Testis (tissue), 3 donors: Measurements from ENCODE around the gene NEAT1. TPM values are rescaled to one million over a fixed set of nuclear protein-coding genes. Genes with fewer than 3 reads are reported as not detected.
A peak's percentile ranks its signal among the peaks of the same experiment; 100 is the strongest.

Experiments used
- DNase-seq: peaks from one replicate; pipeline ENCODE4 v3.0.0-alpha.2; 2019
- H3K27ac ChIP-seq, 2 donors: fragments of 200-600 bp; sonication (generic); one replicate each; pipeline ENCODE4 v1.5.1; 2019
- H3K27me3 ChIP-seq: fragments of 200-600 bp; sonication (generic); one replicate; pipeline ENCODE4 v1.5.1; 2019
- H3K36me3 ChIP-seq: fragments of 200-600 bp; sonication (generic); one replicate; pipeline ENCODE4 v1.5.1; 2017; ENCODE audit warnings: low read depth; ENCODE audit errors: missing control alignments
- H3K4me1 ChIP-seq: fragments of 200-600 bp; sonication (generic); one replicate; pipeline ENCODE4 v1.5.1; 2019
- H3K4me3 ChIP-seq, 2 donors: fragments of 200-600 bp; sonication (generic); one replicate each; pipeline ENCODE4 v1.5.1; 2017 to 2019
- H3K9me3 ChIP-seq: fragments of 200-600 bp; sonication (generic); one replicate; pipeline ENCODE4 v1.5.1; 2017
- CTCF ChIP-seq, 3 experiments: fragments of 450-650 bp in 2 of 3; fragments of 200-600 bp in 1 of 3; sonication (generic) in 1 of 3; IDR thresholded peaks; one replicate each; pipeline ENCODE4 v1.5.1; 2016 to 2019; ENCODE audit warnings: antibody characterized with exemption in 3 of 3, mild to moderate bottlenecking in 2 of 3, moderate library complexity in 1 of 3
- POLR2A ChIP-seq: fragments of 450-650 bp; IDR thresholded peaks from one replicate; pipeline ENCODE4 v1.6.1; 2017; ENCODE audit warnings: antibody characterized with exemption, mild to moderate bottlenecking, moderate library complexity
- WGBS, 2 donors: methylation state at CpG; one replicate each; pipeline ENCODE4 v1.1.5; 2018; 5-methylcytosine and 5-hydroxymethylcytosine counted together
- intact Hi-C: fragments of 100-400 bp; cut with DNase I; formaldehyde crosslinking; loops from one replicate; pipeline ENCODE4 v1.15.1; 2023; ENCODE audit warnings: low total_unique reads
- polyA plus RNA-seq: library from polyadenylated mRNA; stranded (reverse); fragments of 350-450 nt; fragmentation: Illumina TruSeq; extraction: RNeasy Lipid Tissue Mini Kit (QIAGEN cat#74804); gene quantifications from one replicate; pipeline ENCODE4 v1.2.3, GENCODE V29; 2014; ENCODE audit warnings: low read depth, low replicate concordance; ENCODE audit not compliant: insufficient read depth
- total RNA-seq, 2 donors: library from RNA; depleted of rRNA; stranded (reverse); fragments of >200 nt; gene quantifications; one replicate each; pipeline ENCODE4 v1.2.3, GENCODE V29; 2016

Gene NEAT1
- total and polyA plus RNA-seq, 3 donors from 2014 or later: 189 to 243 (median 230) TPM

GRCh38 chr11:65420506-65420905, 2.1 kb upstream of the NEAT1 start:
- intact Hi-C loops: loop anchor here (5.0 kb wide), 1 partner anchor 77 kb away; the partner anchor contains the start of gene MALAT1
- WGBS, 2 donors: 51 to 61% methylated on average over 2 of the region's 2 CpGs
- H3K9me3 ChIP-seq: no peaks in the 10 kb centered on the region
- H3K36me3 ChIP-seq: no peaks in the 10 kb centered on the region
- peak overlapping the region; percentile 94 to 96 for H3K27ac ChIP-seq
- peak; percentile 11 for DNase-seq
- TF ChIP-seq CTCF (IDR thresholded peaks at IDR 0.05): no peak
- no peak for TF ChIP-seq POLR2A
- H3K4me1 ChIP-seq: peaks cover 61% of the 10 kb centered on the region
- no peaks in the 10 kb centered on the region for H3K27me3 ChIP-seq
- H3K4me3 ChIP-seq: no peak overlapping the region

GRCh38 chr11:65420979-65421793, 1.4 kb upstream of the NEAT1 start:
- Histone ChIP-seq H3K36me3 (no peaks in the 10 kb centered on the region), H3K4me1 (peaks cover 55% of the 10 kb centered on the region), H3K9me3 (no peaks in the 10 kb centered on the region), H3K27me3 (no peaks in the 10 kb centered on the region), H3K4me3 (peak overlapping the region; percentile 86 to 93), H3K27ac (peak overlapping the region; percentile 94 to 96)
- intact Hi-C loops: loop anchor here (5.0 kb wide), 1 partner anchor 76 kb away; the partner anchor contains the start of gene MALAT1
- peak; percentile 96 for DNase-seq
- WGBS, 2 donors: 4 to 5% methylated on average over 15 of the region's 15 CpGs
- no peak for TF ChIP-seq CTCF (IDR thresholded peaks at IDR 0.05)
- no peak for TF ChIP-seq POLR2A

GRCh38 chr11:65421794-65422632, 585 bp upstream of the NEAT1 start:
- WGBS, 2 donors: 1 to 3% methylated on average over 4 to 60 of the region's 68 CpGs
- intact Hi-C loops: loop anchor here (5.0 kb wide), 1 partner anchor 75 kb away; the partner anchor contains the start of gene MALAT1
- H3K27me3 ChIP-seq: no peaks in the 10 kb centered on the region
- peak; percentile 97 for DNase-seq
- TF ChIP-seq POLR2A (no peak), CTCF (IDR thresholded peaks at IDR 0.05) (peak in 1 of 3 experiments; percentile 1)
- peaks cover 47% of the 10 kb centered on the region for H3K4me1 ChIP-seq
- H3K27ac ChIP-seq: peak overlapping the region; percentile 94 to 96
- no peaks in the 10 kb centered on the region for H3K9me3 ChIP-seq
- no peaks in the 10 kb centered on the region for H3K36me3 ChIP-seq
- peak overlapping the region; percentile 86 to 93 for H3K4me3 ChIP-seq

- Histone ChIP-seq H3K9me3 (no peaks in the 10 kb centered on the region), H3K27ac (peak overlapping the region; percentile 94 to 96), H3K36me3 (no peaks in the 10 kb centered on the region), H3K4me1 (peaks cover 42% of the 10 kb centered on the region), H3K4me3 (peak overlapping the region; percentile 86 to 93), H3K27me3 (no peaks in the 10 kb centered on the region)
- peak; percentile 16 for DNase-seq
- intact Hi-C loops: loop anchor here (5.0 kb wide), 1 partner anchor 74 kb away; the partner anchor contains the start of gene MALAT1
- TF ChIP-seq POLR2A: no peak
- no peak for TF ChIP-seq CTCF (IDR thresholded peaks at IDR 0.05)
- 0 to 1% methylated on average over 12 to 19 of the region's 19 CpGs for WGBS, 2 donors
Measured at GRCh38 chr11:65423516-65424204, 1.1 kb downstream of the NEAT1 start.
